Right hindlimb (tissue), 1 donor: ENCODE measurements around the gene VEGFA.
"Not testable (repeated sequence)": the region's sequence is repeated elsewhere in the genome, so short reads cannot be mapped to it uniquely, and the experiment has no call there.

Experiments
- DNase-seq: peaks from one replicate; pipeline ENCODE4 v3.0.0-alpha.2; 2018

VEGFA gene

DNA sequence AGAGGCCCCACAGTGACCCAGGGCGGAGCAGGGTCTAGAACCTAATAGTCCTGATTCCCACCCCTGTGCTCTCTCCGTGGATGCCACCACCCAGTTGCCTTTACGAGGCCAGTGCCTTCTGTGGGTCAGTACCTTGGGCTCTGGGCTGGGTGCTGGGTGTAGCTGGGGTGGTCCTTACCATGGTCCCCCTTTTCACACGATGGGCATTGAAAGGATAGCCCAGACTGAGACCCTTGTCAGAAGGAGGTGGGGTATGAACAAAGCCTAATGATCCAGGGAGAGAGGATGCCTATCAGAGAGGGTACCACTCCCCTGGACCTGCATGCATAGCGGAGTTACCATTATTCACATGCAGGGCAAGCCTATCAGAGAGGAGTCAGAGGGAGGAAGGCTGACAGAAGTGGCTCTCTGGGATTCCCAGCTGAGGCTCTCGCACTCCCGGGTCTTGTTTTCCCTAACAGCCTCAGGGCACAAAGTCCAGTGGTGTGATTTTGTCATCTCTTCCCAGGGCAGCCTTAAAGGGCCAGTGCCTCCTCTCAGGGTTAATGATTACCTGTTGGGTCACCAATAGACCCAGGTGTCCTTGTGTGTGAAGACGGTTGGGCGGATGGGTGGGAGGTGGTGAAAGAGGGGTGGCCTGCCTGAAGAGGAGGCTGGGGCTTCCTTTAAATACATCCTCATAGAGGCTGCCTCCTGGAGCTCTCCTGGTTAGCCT, 36.2 kb downstream of the VEGFA start:
- DNase-seq: no peak

DNA sequence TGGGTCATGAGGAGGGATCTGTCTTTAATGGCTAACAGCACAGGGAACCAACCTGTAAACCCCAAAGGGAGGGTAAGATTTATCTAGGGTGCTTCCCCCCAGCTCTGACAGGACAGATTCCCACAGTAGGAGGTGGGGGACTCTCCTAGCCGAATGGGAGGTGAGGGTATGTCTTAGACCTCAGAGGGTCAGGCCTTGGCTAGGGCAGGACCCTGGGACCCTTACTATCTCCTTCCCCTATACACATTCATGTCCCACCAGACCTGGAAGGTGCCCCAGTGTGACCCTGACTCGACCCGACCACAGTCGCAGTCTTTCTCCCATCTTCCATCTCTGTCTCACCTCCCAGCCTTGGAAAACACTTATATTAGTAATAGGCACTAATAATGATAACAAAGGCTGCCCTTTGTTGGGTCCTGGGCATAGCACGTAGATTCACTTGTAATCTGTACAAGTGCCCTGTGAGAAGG, 36.8 kb downstream of the VEGFA start:
- DNase-seq: no peak

DNA sequence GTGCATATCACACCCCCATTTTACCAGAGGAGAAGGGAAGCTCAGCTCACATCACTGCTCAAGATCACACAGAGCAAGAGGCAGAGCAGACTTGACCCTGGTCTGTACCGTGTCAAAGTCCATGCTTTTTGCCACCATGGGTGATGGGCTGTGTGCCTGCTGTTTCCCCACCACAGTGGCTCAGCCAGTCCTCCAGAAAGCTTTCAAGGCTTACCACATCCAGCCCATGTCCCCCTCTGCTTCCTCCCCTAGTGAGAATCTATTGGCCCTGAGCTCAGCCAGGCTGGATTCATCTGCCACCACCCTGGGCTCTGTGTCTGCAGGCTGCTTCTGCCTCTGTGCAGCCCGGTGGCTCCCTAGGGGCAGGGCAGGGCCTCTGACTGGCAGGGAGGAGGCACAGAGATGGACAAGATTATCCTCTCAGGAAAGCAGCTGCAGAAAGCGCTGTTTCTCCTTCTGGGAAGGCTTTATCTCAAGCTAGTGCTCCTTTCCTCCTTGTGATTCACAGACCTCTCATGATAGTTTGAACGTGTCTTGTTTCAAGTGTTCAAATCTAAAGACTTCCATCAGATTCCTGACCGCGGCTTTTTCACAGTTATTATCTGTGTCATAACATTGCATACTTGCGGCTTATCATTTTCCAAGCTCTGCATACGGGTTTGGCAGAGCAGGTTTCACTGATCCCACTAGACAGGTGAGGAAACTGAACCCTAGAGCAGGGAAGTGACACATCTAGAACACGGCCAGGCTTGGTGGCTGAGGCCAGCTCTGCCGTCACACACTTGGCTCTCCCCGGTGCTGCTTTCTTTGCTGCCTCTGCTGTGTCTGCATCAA, 37.4 kb downstream of the VEGFA start:
- DNase-seq: no peak

DNA sequence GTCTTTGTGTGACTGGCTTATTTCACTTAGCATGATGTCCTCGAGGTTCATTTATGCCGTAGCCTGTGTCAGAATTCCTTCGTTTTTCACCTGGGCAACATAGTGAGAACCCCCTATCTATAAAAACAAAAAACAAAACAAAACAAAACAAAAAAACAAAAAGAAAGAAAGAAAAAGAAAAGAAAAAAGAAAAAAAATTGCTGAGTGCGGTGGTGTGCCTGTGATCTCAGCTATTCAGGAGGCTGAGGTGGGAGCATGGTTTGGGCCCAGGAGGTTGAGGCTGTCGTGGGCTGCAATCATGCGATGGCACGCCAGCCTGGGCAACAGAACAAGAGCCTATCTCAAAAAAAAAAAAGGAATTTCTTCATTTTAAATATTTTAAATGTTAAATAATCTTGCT, 38.4 kb downstream of the VEGFA start:
- DNase-seq: no peak

DNA sequence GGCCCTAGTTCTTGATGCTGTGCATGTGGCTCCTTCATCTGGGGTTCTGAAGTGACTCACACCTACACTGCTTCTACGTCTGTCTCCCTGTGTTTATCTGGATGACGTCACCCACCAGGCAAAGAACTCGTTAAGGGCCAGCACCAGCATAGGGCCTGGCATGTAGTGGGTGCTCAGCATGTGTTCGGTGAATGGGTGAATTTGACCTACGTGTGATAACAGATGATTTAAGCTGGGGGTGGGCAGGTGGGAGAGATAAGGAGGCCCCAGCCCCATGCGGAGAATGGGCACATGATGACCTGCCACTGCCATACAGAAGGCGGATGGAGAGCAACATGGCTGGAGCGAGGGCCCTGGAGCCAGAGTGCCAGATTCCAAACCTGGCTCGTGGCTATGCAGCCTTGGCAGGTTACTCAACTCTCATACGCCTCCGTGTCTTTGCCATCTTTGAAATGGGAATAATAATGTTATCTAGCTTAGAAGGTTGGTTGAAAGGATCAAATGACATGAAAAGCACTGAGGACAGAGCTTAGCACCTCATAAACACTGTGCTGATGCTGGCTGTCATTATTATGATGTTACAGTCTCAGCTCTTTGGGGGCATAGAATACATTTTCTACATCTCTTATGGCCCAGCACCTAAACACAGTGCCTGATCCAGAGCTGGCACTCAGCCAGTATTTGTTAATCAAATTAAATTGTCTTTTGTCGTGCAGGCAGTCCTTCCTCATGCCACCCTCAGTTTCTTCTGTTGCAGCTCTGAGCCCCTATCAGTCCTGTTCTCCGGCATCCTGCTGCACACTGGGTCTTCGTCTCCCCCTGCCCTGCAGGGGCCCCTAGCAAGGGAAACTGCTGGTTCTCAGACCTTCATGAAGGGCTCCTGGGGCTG, 39.6 kb downstream of the VEGFA start:
- DNase-seq: no peak

DNA sequence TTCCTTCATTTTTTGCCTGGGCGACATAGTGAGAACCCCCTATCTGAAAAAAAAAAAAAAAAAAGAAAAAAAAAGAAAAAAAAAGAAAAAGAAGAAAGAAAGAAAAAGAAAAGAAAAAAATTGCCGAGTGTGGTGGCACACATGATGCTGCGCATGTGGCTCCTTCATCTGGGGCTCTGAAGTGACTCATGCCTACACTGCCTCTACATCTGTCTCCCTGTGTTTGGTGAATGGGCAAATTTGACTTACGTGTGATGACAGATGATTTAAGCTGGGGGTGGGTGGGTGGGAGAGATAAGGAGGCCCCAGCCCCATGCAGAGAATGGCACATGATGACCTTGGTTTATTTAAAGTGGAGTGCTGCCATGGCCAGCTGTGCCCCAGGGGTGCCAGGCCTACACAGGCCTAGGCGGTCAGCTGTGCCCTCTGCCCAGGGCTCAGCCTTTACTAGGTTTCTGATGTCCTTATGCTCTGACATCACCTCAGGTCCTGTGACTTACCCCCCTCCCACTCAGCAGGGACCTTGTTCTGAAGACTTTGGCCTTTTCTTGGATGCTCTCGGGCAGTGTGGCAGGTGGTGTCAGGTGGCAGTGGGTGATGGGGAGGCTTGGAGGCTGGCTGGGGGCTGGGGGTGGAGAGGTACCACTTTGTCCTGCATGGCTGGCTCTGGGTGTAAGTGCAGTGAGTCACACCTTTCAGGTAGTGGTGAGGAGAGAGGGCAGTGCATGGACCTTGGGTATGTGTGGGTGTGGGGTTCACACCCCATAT, 41.1 kb downstream of the VEGFA start:
- DNase-seq: no peak

DNA sequence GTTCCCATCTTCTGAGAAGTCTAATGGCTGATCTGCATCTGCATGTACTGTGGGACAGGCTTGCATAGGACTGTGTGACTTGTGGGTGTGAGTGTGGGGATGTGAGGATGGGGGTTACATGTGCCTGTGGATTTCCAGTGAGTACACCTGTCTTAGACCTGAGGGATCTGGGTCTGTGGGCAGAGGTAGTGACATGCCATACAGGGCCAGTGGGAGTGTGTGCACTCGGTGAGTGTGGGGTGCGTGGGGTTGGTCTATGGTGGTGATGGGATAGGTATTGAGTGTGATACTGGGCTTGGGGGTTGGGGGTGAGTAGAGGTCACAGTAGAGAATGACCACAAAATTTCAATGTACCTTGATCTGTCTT, 41.7 kb downstream of the VEGFA start:
- no peak for DNase-seq

DNA sequence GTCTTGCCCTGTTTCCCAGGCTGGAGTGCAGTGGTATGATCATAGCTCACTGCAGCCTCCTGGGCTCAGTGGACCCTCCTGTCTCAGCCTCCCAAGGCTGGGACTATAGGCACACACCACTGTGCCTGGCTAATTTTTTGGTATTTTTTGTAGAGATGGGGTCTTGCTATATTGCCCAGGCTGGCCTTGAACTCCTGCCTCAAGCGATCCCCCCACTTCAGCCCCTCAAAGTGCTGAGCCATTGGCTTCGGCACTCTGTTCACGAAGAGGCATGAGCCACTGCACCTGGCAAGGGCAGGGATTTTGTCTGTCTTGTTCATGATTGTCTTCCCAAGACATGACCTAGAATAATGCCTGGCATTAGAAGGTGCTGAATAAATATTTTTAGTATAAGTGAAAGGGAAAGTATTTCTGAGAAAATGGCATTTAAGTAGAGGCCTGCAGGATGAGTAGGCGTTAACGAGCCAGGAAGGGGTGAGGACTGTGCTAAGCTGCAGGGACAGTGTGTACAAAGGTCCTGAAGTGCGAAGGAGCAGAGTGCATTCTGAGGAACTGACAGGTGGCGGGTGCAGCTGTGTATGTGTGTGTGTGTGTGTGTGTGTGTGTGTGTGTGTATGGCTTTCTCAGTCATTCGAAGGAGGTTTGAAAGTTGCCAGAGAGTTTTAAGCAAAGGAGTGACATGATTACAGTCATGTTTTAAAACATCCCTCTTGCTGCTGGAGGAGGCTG, 43.0 kb downstream of the VEGFA start:
- no peak for DNase-seq

DNA sequence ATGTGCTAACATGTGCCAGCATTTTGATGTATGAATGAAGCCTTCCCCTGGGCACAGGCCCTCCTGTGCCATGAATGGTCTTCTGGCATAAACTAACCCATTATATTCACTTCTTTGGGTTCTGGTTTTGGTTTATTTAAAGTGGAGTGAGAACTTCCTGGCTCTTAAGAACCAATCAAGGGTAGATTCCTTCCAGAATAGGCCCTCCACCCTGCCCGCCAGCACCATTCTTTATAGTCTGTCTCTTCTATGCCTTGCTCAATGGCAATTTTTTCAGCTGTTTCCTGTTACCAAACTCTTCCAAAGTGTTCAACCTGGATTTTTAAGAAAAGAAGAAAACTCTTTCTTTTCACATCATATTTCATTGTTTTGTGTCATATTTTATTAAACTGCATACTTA, 44.1 kb downstream of the VEGFA start:
- no peak for DNase-seq

DNA sequence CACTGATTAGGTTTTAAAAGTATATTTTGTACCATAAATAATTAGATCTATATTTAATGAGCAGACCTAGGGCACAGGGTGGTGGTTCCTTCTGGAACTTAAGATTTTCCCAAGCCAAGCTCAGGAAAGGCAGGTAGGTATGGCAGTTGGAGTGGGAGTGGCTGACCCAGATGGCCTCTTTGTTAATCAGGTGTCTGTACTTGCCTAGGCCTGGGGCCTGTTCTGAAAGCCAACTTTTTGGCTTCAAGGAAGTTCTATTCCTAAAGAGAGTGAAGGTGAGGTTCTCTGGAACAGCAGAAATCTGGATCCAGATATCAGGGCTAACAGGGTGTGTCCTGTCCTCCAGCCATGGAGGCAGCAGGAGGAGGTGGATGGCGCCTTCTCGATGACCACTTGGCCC, 44.9 kb downstream of the VEGFA start:
- no peak for DNase-seq

DNA sequence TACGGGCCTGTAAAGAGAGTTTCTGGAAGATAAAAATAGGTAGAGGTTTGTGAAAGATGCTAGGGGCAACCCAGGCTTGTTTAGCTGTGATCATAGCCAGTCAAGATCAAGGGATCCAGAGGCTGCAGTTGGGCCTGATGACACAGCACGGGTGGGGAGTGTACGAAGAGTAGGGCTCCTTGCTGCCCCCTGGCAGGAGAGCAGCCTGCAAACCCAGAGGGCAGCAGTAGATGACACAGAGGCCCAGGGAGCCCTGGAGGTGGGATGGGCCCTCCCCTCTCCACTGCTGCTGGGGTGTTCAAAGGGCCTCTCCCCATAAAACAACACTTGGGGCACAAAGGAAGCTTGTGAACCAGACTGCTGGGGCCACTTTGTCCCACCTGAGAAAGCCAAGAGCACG, 47.2 kb downstream of the VEGFA start:
- DNase-seq: no peak

DNA sequence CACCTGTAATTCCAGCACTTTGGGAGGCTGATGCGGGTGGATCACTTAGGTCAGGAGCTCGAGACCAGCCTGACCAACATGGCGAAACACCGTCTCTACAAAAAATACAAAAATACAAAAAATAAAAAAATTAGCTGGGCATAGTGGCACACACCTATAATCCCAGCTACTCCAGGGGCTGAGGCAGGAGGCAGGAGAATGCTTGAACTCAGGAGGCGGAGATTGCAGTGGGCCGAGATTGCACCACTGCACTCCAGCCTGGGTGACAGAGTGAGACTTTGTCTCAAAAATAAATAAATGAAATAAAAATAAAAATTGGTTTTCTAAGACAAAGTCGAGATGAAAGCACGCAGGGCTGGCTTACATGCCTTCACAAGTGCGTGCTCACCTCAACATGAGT, 49.0 kb downstream of the VEGFA start:
- not testable (repeated sequence) for DNase-seq

DNA sequence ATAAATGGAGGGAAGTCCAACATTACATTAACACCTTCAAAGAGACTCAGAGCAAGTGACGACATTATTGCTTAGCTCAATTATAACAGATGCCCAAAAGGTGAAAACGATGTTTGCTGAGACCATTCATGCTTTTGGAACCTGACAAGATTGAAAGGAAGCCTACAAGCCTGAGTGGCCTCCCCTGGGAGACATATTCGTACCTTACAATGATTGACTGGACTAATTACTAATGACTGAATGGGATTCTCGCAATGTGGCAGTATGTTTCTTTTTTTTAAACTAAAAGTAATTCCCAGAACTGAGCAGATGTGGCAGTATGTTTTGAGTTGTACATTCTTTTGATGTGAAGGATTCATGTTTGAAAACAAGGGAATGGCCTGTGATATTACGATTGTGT, 49.9 kb downstream of the VEGFA start:
- DNase-seq: no peak

DNA sequence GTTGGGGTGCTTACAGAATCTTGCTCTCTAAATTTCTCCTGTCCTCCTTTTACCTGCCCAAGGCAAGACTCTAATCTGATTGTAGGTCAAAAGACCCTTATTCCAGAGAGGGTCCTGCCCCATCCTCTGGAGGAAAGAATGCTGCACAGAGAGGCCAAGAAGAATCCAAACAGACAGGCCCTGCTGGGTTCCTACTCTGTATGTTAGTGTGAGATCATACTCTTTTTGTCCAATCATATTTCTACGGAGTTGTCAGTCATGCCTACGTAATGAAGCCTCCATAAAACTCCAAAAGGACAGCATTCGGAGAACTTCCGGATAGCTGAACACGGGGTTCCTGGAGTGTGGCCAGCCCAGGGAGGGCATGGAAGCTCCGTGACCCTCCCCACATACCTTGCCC, 50.5 kb downstream of the VEGFA start:
- DNase-seq: no peak

DNA sequence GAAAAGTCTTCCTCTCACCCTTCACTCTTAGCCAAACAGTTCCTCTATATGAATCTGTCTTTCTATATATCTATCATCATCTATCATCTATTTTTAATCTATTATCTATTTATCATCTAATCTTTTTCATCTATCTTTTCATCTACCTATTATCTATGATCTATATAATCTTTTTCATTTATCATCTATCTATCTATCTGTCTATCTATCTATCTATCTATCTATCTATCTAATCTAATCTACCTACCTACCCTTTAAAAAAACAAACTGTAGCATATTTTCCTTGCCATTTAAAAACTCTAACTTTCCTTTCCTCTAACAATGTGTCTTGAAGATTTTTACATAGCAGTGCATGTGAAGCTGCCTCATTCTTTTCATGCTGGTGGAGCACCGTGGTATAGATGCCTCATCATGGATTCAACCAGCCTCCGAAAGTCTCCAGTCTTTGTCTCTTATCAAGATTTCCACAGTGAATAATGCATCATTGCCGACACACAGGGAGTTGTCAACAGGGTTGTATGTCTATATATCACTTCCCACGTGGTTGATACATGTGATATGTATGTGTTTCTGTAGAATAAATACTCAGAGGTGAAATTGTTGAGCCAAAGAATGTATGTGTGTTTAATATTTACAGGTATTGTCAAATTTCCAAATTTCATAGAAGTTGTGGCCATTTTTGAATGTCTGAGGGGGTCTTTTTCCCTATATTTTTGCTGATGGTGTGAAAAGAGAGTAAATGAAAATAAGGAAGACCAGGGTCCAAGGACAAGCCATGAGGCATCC, 51.3 kb downstream of the VEGFA start:
- DNase-seq: no peak

DNA sequence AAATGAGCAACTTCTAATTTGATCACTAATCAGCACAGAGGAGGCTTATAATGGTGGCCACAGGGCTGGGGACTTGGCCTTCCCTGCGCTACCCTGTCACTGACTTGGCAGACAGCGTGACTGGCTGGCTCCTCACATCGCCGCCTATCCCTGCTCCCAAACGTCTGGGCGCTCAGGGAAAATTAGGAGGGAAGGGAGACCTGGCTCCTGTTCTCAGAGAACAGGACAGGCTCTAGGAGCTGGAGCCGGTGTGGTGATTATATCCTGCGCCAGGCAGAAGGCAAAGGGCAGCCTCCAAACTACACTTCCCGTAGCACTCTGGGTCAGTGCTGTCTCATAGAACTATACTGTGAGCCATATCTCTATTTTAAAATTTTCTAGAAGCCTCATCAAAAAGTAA, 53.4 kb downstream of the VEGFA start:
- no peak for DNase-seq

DNA sequence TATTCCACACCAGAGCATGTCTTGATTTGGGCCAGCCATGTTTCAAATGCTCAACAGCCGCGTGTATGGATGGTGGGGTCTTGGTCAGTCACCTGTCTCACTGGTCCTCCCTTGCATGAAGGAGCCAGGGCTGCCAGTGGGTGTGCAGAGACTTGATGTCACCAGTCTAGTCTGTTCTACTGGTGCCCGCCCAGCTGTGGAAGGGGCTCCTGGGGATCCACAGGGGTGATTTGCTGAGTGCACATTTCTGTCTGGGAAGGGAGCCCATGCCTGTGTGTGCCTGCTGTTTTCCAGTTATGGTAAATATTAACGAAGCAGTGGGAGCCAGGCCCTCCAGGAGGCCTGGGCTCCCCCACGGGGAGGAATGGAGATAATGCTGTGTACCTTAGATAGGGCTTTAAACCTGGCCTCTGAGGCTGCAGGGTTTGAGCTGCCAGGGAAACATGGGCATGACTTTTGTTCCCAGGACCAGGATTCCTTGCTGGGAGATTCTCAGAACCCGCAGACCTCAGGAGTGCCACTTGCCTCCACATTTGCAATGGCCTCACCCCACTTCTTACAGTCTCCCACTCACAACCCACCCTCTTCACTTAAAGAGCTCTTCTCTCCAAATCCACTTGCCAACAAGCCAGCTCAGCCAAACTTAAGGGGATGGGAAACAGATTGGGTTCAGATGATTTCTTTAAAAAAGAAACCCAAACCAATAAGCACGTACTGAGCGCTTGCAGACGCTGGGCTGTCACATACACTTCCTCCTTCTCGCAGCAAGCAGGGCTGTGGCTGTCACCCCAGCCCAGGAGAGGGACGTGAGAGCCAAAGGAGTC, 54.1 kb downstream of the VEGFA start:
- no peak for DNase-seq

DNA sequence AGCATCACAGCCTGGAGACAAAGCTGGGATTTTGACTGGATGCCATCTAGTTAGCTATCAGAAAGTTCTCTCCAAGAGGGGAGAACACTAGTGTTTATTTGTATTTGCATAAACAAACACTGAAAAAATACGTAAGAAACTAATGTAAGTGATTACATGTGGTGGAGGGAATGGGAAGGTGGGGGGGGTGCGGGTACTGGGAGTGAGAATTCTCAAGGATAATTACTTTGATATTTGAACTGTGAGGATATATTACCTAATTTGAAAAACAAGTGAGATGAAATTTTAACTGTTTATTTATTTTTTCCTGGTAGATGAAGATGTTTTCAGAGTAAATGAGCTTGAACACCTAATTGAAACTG, 54.7 kb downstream of the VEGFA start:
- no peak for DNase-seq

DNA sequence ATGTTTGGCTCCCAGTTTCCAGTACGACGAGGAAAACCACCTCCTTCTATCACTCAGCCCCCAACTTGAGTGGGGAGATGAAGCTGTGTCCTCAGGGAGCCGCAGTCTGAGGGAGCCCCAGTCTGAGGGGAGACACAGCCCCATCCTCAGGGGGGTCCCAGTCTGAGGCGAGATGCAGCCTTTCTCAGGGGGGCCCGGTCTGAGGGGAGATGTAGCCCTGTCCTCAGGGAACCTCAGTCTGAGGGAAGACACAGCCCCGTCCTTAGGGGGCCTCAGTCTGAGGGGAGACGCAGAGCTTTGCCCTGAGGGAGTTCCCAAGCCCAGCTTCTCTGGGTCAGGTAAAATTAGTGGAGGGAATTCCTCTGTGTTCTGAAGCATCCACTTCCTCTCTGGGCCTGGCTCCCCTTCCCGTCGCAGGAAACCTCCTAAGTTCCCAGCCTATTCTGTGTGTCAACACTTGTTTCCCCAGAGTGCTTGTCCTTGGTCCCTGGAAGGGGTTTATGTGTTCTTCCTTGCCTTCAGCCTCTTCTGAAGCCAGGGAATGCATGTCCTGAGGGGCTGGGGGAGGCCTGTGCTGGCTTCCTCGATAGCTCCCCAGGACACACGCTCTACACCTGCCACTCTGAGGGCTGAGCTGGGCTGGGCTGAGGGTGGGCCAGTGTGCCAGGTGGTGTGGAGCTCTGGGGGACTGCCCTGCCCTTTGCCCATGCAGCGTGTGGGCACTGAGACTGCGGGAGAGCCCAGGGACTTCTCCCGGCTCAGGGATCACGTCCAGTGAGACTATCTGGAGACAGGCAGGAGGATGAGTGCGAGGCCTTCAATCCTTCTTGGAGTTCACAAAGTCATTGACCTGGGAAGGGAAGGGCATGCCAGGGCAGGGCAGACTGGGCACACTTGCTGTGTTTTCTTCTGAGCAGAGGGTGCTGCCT, 55.4 kb downstream of the VEGFA start:
- DNase-seq: no peak
